Mucosa of descending colon (tissue), 3 donors: ENCODE data around the gene IMMP2L. TPM values are rescaled to one million over a fixed set of nuclear protein-coding genes. Genes with fewer than 3 reads are reported as not detected.

ENCODE experiments used
- ATAC-seq: fragments of 200-7000 bp; cut with Tn5 transposase; one replicate; pipeline ENCODE4 v1.9.1; 2020; ENCODE audit warnings: mild to moderate bottlenecking, moderate library complexity
- DNase-seq, 3 donors: peaks; one replicate each; pipeline ENCODE4 v3.0.0-alpha.2; 2020
- H3K36me3 ChIP-seq: fragments of 200-600 bp; one replicate; pipeline ENCODE4 v1.8.0; 2021; ENCODE audit warnings: low read depth, mild to moderate bottlenecking
- H3K4me1 ChIP-seq: fragments of 200-600 bp; one replicate; pipeline ENCODE4 v1.8.0; 2021; ENCODE audit warnings: low read depth, mild to moderate bottlenecking
- H3K4me3 ChIP-seq: fragments of 200-600 bp; one replicate; pipeline ENCODE4 v1.8.0; 2021; ENCODE audit warnings: mild to moderate bottlenecking
- H3K9me3 ChIP-seq: fragments of 200-600 bp; one replicate; pipeline ENCODE4 v1.8.0; 2021; ENCODE audit warnings: mild to moderate bottlenecking
- intact Hi-C, 2 donors: fragments of 100-400 bp; cut with DNase I in 1 of 2; cut with micrococcal nuclease in 1 of 2; formaldehyde crosslinking; loops; one replicate each; pipeline versions ENCODE4 v1.11.0 to v1.11.1; 2022; cut with DNase I, micrococcal nuclease
- total RNA-seq, 3 donors: library from RNA; stranded (reverse); fragmentation: NEBNext Ultra II Directional in 2 of 3; extraction: Animal tissue kit (Norgen Biotek cat#: 25700) in 2 of 3; gene quantifications; one replicate each; pipeline versions ENCODE4 v1.2.1 to v1.2.4, GENCODE V29; 2021 to 2023
- TF ChIP-seq, protein P1 (sequence below): fragments of 200-600 bp; IDR thresholded peaks from one replicate; pipeline ENCODE4 v1.8.0; 2022; ENCODE audit warnings: antibody characterized with exemption, mild to moderate bottlenecking
- donor health status: DM: no; HTN: no; CAD: no; lungs with moderate emphysema.
- donor health status: DM: no; HTN: no; CAD: no.
- donor health status: DM: no; HTN: yes; CAD: no.

The IMMP2L gene
- total RNA-seq, 3 donors from 2014 or later: 12.1 to 20.7 (median 17.7) TPM

DNA sequence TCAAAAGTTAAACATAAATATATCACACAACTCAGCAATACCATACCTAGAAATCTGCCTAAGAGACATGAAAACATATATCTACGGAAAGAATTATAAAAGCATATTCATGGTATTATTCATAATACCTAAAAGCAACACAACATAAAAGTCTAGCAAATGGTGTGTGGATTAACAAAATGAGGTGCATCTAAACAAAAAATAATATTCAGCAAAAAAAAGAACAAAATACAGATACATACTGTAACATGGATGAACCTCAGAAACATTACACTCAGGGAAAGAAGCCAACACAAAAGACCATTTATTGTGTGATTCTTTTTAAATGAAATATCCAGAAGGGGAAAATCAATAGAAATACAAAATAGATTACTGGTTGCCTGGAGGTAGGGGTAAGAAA is 155.0 kb downstream of the IMMP2L start:
- Histone ChIP-seq H3K4me1 (no peaks in the 10 kb centered on the region), H3K9me3 (no peaks in the 10 kb centered on the region), H3K36me3 (no peaks in the 10 kb centered on the region), H3K4me3 (no peak overlapping the region)
- intact Hi-C loops: no loop called here
- TF ChIP-seq, protein P1, sequence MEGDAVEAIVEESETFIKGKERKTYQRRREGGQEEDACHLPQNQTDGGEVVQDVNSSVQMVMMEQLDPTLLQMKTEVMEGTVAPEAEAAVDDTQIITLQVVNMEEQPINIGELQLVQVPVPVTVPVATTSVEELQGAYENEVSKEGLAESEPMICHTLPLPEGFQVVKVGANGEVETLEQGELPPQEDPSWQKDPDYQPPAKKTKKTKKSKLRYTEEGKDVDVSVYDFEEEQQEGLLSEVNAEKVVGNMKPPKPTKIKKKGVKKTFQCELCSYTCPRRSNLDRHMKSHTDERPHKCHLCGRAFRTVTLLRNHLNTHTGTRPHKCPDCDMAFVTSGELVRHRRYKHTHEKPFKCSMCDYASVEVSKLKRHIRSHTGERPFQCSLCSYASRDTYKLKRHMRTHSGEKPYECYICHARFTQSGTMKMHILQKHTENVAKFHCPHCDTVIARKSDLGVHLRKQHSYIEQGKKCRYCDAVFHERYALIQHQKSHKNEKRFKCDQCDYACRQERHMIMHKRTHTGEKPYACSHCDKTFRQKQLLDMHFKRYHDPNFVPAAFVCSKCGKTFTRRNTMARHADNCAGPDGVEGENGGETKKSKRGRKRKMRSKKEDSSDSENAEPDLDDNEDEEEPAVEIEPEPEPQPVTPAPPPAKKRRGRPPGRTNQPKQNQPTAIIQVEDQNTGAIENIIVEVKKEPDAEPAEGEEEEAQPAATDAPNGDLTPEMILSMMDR: no peak
- ATAC-seq (no peak), DNase-seq (no peak)

DNA sequence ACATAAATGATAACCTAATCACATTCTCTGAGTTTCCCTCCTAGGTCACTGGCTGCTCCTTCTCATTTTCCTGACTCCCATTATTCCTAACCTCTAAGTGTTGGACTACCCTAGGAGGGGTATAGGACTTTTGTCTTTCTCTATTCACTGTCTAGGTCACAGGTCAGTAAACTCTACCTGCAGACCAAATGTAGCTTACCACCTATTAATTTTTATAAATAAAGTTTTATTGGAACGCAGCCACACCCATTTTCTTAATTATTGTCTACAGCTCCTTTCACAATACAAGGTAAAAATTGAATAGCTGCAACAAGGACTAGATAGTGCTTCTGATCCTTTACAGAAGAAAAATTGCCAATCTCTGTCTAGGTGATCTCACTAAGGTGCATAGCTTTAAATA is 156.7 kb downstream of the IMMP2L start:
- intact Hi-C loops: no loop called here
- H3K4me3 ChIP-seq: no peak overlapping the region
- TF ChIP-seq, protein P1: no peak
- no peaks in the 10 kb centered on the region for H3K4me1 ChIP-seq
- H3K36me3 ChIP-seq: no peaks in the 10 kb centered on the region
- no peaks in the 10 kb centered on the region for H3K9me3 ChIP-seq
- ATAC-seq: no peak
- DNase-seq: no peak

- DNase-seq: no peak
- no peak for ATAC-seq
- no peaks in the 10 kb centered on the region for H3K9me3 ChIP-seq
- H3K4me1 ChIP-seq: no peaks in the 10 kb centered on the region
- TF ChIP-seq, protein P1: no peak
- intact Hi-C loops: no loop called here
- H3K36me3 ChIP-seq: no peaks in the 10 kb centered on the region
- H3K4me3 ChIP-seq: no peak overlapping the region
Observed at GRCh38 chr7:111401516-111401915, 160.8 kb downstream of the IMMP2L start.

DNA sequence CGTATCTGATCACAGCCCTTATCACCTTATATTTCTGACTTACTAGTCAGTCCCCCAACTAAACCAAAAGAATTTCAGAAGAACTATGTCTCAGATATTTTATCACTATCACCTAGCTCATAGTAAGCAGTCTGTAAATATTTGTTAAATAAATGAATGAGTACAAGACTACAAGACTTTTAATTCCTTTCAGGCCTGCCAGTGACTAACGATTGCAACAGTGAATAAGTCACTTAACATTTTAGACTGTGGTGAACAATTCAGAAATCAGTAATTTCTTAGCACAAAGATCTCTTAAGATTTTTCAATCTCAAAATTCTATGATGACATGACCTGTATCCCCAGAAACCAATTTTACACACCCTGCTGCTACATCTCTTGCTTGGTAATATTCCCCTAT is 162.2 kb downstream of the IMMP2L start:
- TF ChIP-seq, protein P1: no peak
- DNase-seq (no peak), ATAC-seq (no peak)
- H3K4me1 ChIP-seq: no peaks in the 10 kb centered on the region
- intact Hi-C loops: no loop called here
- H3K4me3 ChIP-seq: no peak overlapping the region
- H3K36me3 ChIP-seq: no peaks in the 10 kb centered on the region
- H3K9me3 ChIP-seq: no peaks in the 10 kb centered on the region

GRCh38 chr7:111394891-111395290 is 167.4 kb downstream of the IMMP2L start:
- H3K4me3 ChIP-seq: no peak overlapping the region
- DNase-seq: no peak
- no peak for ATAC-seq
- H3K36me3 ChIP-seq: no peaks in the 10 kb centered on the region
- intact Hi-C loops: no loop called here
- H3K4me1 ChIP-seq: no peaks in the 10 kb centered on the region
- TF ChIP-seq, protein P1: no peak
- H3K9me3 ChIP-seq: no peaks in the 10 kb centered on the region
